ENCODE data around the gene CDH15.

GRCh38 chr16:89174877-89175276, 3.3 kb downstream of the CDH15 start:
- TF ChIP-seq CTCF (IDR thresholded peaks at IDR 0.05; ENCODE audit: insufficient read depth, low read depth, low read length) (no peak), EZH2 (IDR thresholded peaks at IDR 0.05; ENCODE audit: insufficient read depth, low read length) (no peak)

Data from astrocyte (in vitro differentiated cells and primary cell).